ENCODE measurements around the gene PKIG.
"Not testable (repeated sequence)": the region's sequence is repeated elsewhere in the genome, so short reads cannot be mapped to it uniquely, and the experiment has no call there.

Gene PKIG

GRCh38 chr20:44572551-44573500 is 9.6 kb upstream of the PKIG start:
- DNase-seq = peak; percentile 5

DNA sequence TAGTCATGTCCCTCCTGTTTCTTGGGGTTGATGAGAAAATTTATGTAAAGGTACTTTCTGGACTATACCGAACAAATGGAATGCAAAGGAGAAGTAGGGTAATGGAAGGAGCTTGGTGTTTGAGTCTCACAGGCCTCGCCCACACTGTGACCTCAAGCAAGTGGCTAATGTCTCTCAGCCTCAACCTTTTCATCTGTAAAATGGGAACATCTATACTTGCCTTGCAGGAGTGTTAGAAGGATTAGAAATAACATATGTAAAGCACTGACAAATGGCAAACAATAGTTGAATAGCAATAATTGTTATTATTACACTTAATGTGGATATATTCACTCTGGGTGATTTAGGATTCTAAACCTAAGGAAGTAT is 8.9 kb upstream of the PKIG start:
- no peak for DNase-seq

DNA sequence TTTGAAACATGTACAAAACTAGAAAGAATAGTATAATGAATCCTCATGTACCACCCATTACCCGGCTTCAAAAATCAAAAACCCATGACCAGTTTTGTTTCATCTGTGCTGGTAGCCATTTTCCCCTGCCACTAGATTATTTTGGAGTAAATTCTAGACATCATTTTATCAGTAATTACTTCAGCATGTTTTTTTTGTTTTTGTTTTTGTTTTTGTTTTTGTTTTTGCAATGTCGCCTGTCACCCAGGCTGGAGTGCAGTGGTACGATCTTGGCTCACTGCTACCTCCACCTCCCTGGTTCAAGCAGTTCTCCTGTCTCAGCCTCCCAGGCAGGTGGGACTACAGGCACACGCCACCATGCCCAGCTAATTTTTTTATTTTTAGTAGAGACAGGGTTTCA is 8.0 kb upstream of the PKIG start:
- no peak for DNase-seq

- no peak for DNase-seq
Observed at GRCh38 chr20:44576297-44576696, 6.1 kb upstream of the PKIG start.

DNA sequence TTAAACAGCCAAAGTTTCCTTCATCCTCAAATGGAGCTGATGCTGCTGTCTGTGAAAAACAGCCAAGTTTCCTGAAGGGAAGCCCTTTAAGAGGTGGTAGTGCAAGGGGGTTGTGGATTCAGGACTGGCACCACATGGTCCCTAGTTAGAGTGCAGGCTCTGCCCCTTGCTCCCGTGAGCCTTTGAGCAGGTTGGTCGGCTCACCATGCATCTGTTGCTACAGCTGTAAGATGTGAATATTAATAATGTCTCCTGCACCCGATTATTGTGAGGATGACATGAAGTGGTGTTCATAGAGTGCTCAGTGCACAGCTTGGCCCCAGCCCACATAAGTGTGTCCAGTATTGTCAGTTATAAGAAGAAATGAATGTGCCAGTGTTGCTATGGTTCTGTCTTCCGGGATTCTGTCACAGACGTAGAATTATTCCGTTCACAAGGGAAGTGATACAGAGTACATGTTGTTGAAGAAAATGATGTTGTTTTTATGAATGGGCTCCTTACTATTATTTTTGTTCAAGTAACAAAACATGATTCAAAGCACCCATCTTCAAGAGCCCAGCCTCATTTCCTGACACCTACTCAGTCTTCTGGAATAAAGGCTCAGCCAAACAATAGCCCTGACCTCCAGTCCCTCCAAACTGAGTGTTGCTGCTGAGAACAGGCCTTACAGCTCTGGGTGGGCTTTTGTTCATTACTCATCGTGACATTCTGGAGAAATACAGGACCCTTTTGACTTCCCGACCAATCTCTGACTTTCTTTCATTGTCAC is 2.9 kb upstream of the PKIG start:
- DNase-seq = no peak

DNA sequence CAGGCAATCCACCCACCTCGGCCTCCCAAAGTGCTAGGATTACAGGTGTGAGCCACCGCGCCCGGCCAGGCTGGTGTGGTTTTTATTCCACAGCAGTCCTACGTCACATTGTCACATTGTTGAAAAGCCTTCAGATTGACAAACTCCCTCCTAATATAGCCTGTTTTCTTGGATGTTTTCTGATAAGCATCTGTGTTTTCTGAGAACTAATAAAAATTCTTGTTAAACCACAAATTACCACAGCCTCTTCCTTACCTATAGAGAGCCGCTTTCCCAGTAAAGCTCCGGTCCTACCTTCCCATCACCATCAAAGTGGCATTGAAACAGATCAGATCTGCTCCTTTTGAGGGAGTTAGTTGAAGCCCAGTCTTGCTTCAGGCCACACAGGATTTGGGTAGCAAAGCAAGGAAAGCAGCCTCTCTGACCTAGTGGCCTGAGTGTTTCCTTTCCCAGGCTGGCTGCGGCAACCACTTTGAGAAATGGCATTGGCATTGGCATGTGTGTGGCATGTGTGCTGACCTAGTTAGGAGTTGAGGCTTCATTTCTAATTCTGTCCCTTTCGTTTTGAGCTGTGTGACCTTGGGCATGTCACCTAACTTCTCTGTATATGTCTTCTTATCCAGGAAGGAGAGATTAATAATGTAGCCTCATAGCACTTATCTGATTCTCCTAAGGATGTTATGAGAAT is 1.7 kb upstream of the PKIG start:
- no peak for DNase-seq

- DNase-seq = no peak
Observed at GRCh38 chr20:44581515-44581914, 864 bp upstream of the PKIG start.

GRCh38 chr20:44583157-44583556 is 778 bp downstream of the PKIG start:
- no peak for DNase-seq

- DNase-seq = no peak
Observed at GRCh38 chr20:44584162-44584561, 1.8 kb downstream of the PKIG start.

- DNase-seq = peak; percentile 71
Observed at GRCh38 chr20:44585057-44585963, 2.9 kb downstream of the PKIG start.

- no peak for DNase-seq
Observed at GRCh38 chr20:44586289-44586911, 4.0 kb downstream of the PKIG start.

- peak; percentile 5 for DNase-seq
Observed at GRCh38 chr20:44587035-44587980, 4.9 kb downstream of the PKIG start.

DNA sequence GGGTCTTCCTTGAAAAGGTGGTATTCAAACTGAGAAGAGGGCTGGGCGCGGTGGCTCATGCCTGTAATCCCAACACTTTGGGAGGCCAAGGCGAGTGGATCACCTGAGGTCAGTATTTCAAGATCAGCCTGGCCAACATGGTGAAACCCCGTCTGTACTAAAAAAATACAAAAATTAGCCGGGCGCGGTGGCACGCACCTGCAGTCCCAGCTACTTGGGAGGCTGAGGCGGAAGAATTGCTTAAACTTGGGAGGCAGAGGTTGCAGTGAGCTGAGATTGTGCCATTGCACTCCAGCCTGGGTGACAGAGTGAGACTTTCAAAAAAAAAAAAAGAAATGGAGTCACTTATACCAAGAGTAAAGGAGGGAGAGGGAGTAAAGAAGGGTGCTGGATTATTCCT is 5.9 kb downstream of the PKIG start:
- DNase-seq = not testable (repeated sequence)

DNA sequence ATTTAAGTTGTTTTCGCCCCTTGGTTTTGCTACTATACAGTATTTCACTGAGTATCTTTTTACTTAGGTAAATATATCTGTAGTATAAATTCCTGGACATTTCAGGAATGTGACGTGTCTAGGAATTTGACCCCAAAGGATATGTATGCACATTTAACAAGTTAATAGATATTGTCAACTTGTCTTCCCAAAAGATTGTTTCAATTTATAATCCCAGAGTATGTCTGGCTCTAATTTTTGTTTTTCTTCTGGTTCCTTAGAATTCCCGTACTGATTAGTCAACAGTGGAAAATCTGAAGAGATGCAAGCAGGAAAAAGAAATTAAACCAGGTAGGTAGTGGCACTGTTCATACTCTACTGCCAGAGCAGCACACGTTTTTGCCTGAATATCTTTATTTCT is 7.2 kb downstream of the PKIG start:
- DNase-seq = no peak

DNA sequence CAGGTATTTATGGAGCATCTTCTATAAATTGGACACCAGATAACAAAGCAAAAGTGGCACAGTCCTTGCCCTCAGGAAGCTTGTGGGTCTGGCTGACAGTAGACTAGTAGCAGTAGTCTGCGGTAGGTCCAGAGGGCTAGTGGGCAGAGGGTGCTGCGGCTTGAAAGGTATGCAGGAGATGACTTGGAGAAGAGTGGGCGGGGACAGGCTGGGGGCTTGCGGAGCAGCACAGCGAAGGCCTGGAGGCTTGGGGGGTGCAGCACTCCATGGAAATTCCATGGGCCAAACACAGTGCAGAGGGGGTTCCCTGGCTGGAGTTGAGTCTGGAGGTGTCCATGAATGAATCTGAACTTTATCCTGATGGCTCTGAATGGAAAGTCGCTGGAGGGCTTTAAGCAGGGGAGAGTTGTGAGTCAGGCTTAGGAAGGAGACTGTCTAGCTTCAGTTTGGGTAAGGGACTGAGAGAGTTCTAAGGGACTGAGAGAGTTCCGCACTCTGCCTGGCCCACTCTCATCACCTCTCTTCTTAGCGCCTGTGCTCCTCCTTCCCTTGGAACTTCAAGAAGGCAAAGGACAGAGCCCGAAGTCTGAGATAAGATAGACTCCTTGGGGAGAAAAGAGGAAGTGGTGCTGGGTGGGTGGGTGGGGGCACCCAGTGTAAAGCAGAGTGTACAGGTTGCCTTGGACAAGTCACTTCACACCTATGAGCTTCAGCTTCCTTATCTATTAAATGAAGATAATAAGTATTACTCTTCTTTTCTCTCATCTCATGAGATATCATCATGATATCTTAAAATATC is 8.8 kb downstream of the PKIG start:
- DNase-seq = no peak

- no peak for DNase-seq
Observed at GRCh38 chr20:44592366-44592765, 10.0 kb downstream of the PKIG start.

DNA sequence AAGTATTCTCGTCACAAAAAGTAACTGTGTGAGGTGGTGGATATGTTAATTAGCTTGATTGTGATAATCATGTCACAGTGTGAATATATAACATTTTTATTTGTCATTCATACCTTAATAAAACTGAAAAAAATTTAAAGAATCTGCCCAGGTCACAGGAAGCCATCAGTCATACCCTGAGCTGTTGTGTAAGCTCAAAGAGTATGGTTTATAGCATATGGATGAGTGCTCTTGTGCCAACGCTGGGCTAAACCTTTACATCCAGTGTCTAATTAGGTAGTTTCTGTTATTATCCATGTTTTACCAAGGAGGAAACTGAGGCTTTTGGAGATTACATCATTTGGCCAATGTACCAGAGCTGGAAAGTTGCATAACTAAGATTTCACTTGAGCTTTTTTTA is 11.4 kb downstream of the PKIG start:
- DNase-seq = no peak

GRCh38 chr20:44594730-44595129 is 12.4 kb downstream of the PKIG start:
- DNase-seq = no peak

GRCh38 chr20:44596010-44596409 is 13.6 kb downstream of the PKIG start:
- no peak for DNase-seq

DNA sequence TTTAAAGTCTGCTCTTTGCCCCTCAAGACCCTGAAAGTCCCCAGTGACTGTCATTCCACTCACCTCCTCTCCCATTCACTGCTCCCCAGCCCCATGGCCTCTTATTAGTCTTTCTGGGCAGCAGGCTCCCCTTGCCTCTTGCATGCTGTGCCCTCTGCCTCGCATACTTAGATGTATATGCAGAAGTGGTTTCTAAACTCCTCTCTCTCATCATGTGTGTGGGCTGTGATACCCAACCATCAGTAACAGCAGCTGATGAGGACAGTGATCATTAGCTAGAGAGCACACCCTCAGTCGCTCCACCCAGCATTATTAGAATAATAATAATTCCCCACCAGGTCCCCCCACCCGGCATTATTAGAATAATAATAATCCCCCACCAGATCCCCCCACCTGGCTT is 14.5 kb downstream of the PKIG start:
- DNase-seq = no peak

Measured in DMS79 (cell line).